Heart left ventricle (tissue), 16 donors: ENCODE data around the gene TRIM49D1. TPM values are rescaled to one million over a fixed set of nuclear protein-coding genes. Genes with fewer than 3 reads are reported as not detected.
"Not testable (repeated sequence)": the region's sequence is repeated elsewhere in the genome, so short reads cannot be mapped to it uniquely, and the experiment has no call there.

Experiments
- ATAC-seq, 4 donors: fragments of 200-7000 bp; cut with Tn5 transposase; one replicate each; pipeline ENCODE4 v1.9.1; 2020 to 2022; ENCODE audit warnings: moderate library complexity in 4 of 4, mild to moderate bottlenecking in 3 of 4, moderate number of reproducible peaks in 1 of 4
- DNase-seq, 5 donors: peaks; one replicate each; pipeline ENCODE4 v3.0.0-alpha.2; 2020
- H3K27ac ChIP-seq, 12 donors: fragments of 200-600 bp; sonication (generic) in 4 of 12; one replicate each; pipeline versions ENCODE4 v1.5.0 to v1.8.0; 2016 to 2022; ENCODE audit warnings: mild to moderate bottlenecking in 2 of 12
- H3K27me3 ChIP-seq, 9 donors: fragments of 200-600 bp; sonication (generic) in 2 of 9; one replicate each; pipeline versions ENCODE4 v1.5.1 to v1.8.0; 2016 to 2022; ENCODE audit warnings: mild to moderate bottlenecking in 3 of 9
- H3K36me3 ChIP-seq, 9 donors: fragments of 200-600 bp; sonication (generic) in 2 of 9; one replicate each; pipeline versions ENCODE4 v1.5.0 to v1.8.0; 2018 to 2022; ENCODE audit warnings: mild to moderate bottlenecking in 2 of 9
- H3K4me1 ChIP-seq, 12 donors: fragments of 200-600 bp; sonication (generic) in 4 of 12; one replicate each; pipeline versions ENCODE4 v1.5.0 to v1.8.0; 2016 to 2022; ENCODE audit warnings: mild to moderate bottlenecking in 3 of 12
- H3K4me3 ChIP-seq, 12 donors: fragments of 200-600 bp; sonication (generic) in 4 of 12; one replicate each; pipeline versions ENCODE4 v1.5.0 to v1.8.0; 2017 to 2022; ENCODE audit warnings: mild to moderate bottlenecking in 9 of 12, moderate library complexity in 4 of 12
- H3K9me3 ChIP-seq, 12 donors: fragments of 200-600 bp; sonication (generic) in 4 of 12; one replicate each; pipeline versions ENCODE4 v1.5.0 to v1.8.0; 2016 to 2022; ENCODE audit warnings: mild to moderate bottlenecking in 1 of 12
- WGBS, 4 donors: extraction: QIAGEN DNeasy Blood & Tissue Kit in 2 of 4; methylation state at CpG; one replicate each; pipeline versions ENCODE4 v1.1.5 to v1.1.7; 2013 to 2018; 5-methylcytosine and 5-hydroxymethylcytosine counted together
- intact Hi-C, 10 donors: fragments of 100-400 bp; cut with DNase I; formaldehyde crosslinking; loops; one replicate each; pipeline versions ENCODE4 v1.11.1 to v1.14.2; 2022
- polyA plus RNA-seq, 2 donors: library from polyadenylated mRNA; stranded (reverse); fragments of 200-250 nt; gene quantifications; one replicate each; pipeline ENCODE4 v1.2.3, GENCODE V29; 2013
- total RNA-seq, 9 donors: library from RNA; depleted of rRNA in 2 of 9; stranded (reverse); fragments of >200 nt in 2 of 9; fragmentation: NEBNext Ultra II Directional in 3 of 9; extraction: Animal tissue kit (Norgen Biotek cat#: 25700) in 3 of 9; gene quantifications; one replicate each; pipeline versions ENCODE4 v1.1.0 to v1.2.4, GENCODE V29; 2016 to 2023
- donor health status: ischemic (EF 13 %, LVEDD 7.1; RV severe dilation, severe dysfunction).
- donor health status: healthy with polysubstance abuse.
- donor health status: DM: no; HTN: yes; CAD: no.
- donor health status: DM: no; HTN: no; CAD: no.
- donor health status: ischemic (EF 25% LVEDD 6.9; RV normal size, moderate dysfunction).
- donor health status: ischemic (EF 25% LVEDD 5.7; RV mildly dilated, moderate dysfunction).
- donor health status: healthy.
- donor health status: DM: yes; HTN: yes; CAD: no.
- donor health status: ischemic (EF 35%, LVEDD 5.7; RV mildly dilated, moderate dysfunction).
- donor health status: nonischemic (EF 11% LVEDD 7.7; RV severe dilation, severe dysfunction).
- donor health status: DM: yes; HTN: yes; CAD: no.
- donor health status: PGD.
- donor health status: ischemic (EF 29% LVEDD 5.4; RV normal size, mild dysfunction).
- donor health status: nonischemic (EF 23%, LVEDD 6.1; RV moderate dilation, normal function).

Gene TRIM49D1
- total and polyA plus RNA-seq, 11 donors, result not detected

DNA sequence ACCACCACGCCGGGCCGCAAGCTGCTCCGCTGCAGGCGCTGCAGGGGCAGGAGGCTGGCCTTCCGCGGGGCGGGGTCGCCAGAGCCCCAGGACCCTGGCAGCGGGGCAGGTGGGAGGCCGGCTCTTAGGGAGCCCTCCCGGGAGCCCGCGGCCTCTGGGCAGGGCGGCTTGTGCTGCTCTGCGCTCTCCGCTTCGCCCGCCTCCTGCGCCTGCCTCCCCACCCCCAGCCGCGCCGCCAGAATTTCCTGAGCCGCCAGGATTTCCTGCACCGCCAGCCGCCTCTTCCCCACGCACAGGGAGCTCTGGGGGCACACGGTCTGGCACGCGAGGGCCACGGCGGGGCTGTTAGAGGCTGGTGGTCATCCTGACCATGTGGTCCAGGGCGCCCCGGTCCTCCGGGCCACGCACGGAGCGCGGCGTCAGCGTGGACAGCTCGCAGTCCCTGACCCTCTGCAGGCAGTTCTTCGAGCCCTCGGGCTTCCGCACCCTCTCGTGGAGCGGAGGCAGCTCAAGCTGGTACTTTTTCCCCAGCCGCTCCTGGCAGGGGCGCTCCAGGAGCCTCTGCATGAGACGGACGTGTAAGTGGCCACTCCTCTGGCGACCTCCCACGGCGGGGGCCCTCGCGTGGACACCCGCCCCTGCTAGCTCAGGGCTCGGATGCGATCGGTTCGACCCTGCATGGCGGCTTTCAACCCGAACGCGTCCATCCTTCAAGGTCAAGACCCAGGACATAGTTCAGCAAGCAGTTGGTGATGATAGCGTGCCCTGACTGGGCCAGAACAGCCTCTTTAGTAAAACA is 57.9 kb downstream of the TRIM49D1 start:
- H3K27ac ChIP-seq, H3K36me3 ChIP-seq, intact Hi-C loops, H3K4me1 ChIP-seq, ATAC-seq, H3K9me3 ChIP-seq: not testable (repeated sequence)
- Histone ChIP-seq H3K4me3 (peak overlapping the region in 7 of 12 donors; percentile 12 to 38 (median 25)), H3K27me3 (peaks cover 0 to 10% (median 0%) of the 10 kb centered on the region in 9 donors)
- WGBS, 4 donors, result 2 to 13% (median 4%) methylated on average over 6 to 40 of the region's 66 CpGs
- DNase-seq, result peak in 3 of 5 donors; percentile 14 to 43 (median 16)

Other genes starting within 250 kb of the TRIM49D1 start
- gene TRIM77, start 211.9 kb downstream of the TRIM49D1 start, total RNA-seq, result not detected
- not detected for gene TRIM77, start 211.9 kb downstream of the TRIM49D1 start, polyA plus RNA-seq
- not detected for gene TRIM49, start 113.7 kb downstream of the TRIM49D1 start, total RNA-seq
- not detected for gene TRIM49, start 113.7 kb downstream of the TRIM49D1 start, polyA plus RNA-seq
- not detected for gene TRIM64B, start 43.8 kb downstream of the TRIM49D1 start, total RNA-seq
- not detected for gene TRIM64B, start 43.8 kb downstream of the TRIM49D1 start, polyA plus RNA-seq
- not detected for gene TRIM49D2, start 1.8 kb upstream of the TRIM49D1 start, total RNA-seq
- gene TRIM49D2, start 1.8 kb upstream of the TRIM49D1 start, polyA plus RNA-seq, result not detected
- gene TRIM64, start 43.8 kb upstream of the TRIM49D1 start, total RNA-seq, result not detected
- gene TRIM64, start 43.8 kb upstream of the TRIM49D1 start, polyA plus RNA-seq, result not detected
- not detected for gene TRIM49C, start 108.9 kb upstream of the TRIM49D1 start, total RNA-seq
- gene TRIM49C, start 108.9 kb upstream of the TRIM49D1 start, polyA plus RNA-seq, result not detected
- gene UBTFL1, start 163.7 kb upstream of the TRIM49D1 start, total RNA-seq, result not detected
- gene UBTFL1, start 163.7 kb upstream of the TRIM49D1 start, polyA plus RNA-seq, result not detected
- gene NAALAD2, start 212.4 kb upstream of the TRIM49D1 start, total RNA-seq, result under 1 TPM; 0.16 to 0.76 (median 0.35) TPM
- gene NAALAD2, start 212.4 kb upstream of the TRIM49D1 start, polyA plus RNA-seq, result under 1 TPM; 0.33 to 0.91 TPM